GM18909 (cell line): Measurements from ENCODE around the gene BAIAP2L1.

Experiments used
- ATAC-seq: cut with Tn5 transposase; IDR thresholded peaks from one replicate; pipeline ENCODE4 v1.9.1; 2021; ENCODE audit warnings: mild to moderate bottlenecking; ENCODE audit not compliant: unreplicated experiment, poor library complexity

BAIAP2L1 gene

DNA sequence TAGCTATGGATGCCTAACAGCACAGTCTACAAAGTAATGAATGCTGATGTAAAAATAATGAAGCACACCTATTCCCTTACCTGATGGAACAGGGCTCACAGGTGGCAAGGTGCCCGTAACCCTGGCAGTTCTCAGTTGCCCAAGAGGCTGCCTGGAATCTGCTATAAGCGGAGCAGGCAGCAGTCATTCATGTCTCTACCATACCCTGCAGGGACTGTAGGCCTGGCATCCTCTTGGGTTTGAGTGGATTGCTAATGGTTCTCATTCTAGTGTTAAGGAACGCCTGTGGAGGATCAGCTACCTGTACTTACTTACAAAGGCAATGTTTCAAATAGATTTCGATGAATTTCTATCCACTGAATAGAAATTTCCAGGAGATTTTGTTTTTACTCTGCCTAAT is 38.4 kb downstream of the BAIAP2L1 start:
- no peak for ATAC-seq

- no peak for ATAC-seq
Observed at GRCh38 chr7:98360221-98361130, 40.4 kb downstream of the BAIAP2L1 start.

GRCh38 chr7:98359395-98359794 is 41.5 kb downstream of the BAIAP2L1 start:
- no peak for ATAC-seq

- no peak for ATAC-seq
Observed at GRCh38 chr7:98358706-98359105, 42.2 kb downstream of the BAIAP2L1 start.

DNA sequence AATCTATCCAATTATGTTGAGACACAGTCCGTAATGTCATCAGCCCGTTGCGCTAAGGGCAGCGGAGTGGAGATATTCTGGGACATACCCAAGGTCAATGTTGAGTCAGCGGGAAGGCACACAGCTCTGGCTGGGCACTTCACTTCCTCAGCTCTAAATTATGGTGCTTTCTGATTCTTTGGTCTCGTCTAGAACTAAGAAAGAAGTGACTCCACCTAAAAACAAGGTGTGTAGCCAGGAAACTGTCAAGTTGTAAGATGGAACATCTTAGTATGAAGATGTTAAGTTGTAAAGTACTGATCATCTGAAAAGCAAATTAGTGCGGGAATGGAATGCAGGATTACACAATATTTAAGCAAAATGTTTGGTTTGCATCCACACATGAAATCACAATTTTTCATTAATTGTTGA is 43.1 kb downstream of the BAIAP2L1 start:
- no peak for ATAC-seq

DNA sequence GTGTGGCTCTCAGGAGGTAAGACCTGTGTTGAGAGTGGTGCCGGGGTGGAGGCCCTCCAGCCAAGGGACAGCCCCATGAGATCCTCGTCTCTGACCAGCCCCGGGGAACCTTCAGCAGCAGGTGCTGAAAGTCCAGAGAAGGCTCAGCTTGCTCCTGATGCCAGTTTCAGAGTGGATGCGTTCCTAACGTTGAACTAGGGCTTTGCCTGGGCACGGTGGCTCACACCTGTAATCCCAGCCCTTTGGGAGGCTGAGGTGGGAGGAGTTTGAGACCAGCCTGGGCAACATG is 45.7 kb downstream of the BAIAP2L1 start:
- ATAC-seq, result no peak

DNA sequence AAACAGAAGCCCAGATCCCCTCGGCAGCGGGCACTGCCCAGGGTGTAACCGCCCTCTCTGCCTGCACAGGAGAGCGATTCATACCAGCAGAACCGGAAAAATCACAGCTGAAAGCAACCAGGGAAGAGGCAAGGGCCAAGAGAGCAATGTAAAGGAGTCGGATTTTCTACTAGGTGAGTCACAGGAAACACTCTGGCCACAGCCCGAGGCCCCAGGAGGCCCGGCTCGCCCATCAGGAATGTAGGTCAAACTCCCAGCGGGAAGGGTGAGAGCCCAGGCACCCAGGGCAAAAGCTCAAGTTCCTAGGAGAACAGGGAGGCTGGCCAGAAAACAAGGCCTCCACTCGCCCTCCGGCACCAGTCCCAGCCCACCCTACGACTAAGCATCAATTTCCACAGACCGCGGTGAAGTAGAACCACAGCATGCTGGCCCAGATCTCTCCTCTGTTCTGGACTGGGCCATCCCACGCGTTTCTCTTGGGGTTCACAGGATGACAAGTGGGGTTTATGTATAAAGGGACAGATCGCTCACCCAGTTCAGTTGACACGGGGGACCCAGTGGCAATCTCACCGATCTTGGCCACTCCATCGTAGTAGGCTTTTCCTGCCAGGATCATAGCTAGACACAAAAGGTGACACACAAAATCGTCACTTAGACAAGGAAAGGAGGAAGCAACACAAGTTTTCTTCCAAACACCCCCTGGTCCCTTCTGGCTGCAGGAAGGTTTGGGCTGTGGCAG is 46.2 kb downstream of the BAIAP2L1 start:
- no peak for ATAC-seq

GRCh38 chr7:98354052-98354451 is 46.8 kb downstream of the BAIAP2L1 start:
- no peak for ATAC-seq

- no peak for ATAC-seq
Observed at GRCh38 chr7:98352621-98353020, 48.3 kb downstream of the BAIAP2L1 start.

- ATAC-seq, result no peak
Observed at GRCh38 chr7:98351136-98351535, 49.8 kb downstream of the BAIAP2L1 start.

DNA sequence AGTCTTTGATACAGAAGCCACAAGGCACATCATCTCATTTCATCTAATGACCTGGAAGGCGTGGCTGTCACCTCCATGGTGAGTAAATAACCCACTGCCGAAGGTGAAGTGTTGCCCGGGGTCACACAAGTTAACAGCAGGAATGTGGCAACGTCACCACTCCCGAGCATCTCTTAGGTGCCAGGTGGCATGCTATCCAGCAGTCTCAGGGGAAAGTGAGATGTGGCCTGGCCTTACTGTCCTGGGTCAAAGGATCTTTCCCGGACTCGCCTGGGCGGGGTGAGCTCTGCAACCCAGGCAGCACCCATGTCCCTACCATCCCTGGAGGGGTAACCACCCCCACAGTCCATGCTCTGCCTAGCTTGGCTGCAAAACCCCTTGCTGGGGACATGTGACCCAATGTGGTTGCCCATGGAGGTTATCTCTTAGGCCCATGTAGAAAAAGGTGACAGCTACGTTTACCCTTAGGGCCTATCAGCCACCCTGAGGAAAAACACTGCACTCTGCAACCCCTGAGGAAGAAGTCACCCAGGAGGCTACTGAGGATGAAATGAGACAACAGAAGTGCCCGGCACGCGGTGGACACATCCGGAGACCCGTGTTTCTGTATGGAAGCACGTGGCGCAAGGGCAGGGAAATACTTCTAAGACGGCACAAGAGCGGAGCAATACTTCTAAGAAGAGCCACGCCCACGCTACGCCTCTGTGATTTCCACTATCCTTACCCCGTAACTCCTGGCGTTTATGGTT is 52.0 kb downstream of the BAIAP2L1 start:
- ATAC-seq, result no peak

- ATAC-seq, result no peak
Observed at GRCh38 chr7:98346515-98347069, 54.3 kb downstream of the BAIAP2L1 start.

DNA sequence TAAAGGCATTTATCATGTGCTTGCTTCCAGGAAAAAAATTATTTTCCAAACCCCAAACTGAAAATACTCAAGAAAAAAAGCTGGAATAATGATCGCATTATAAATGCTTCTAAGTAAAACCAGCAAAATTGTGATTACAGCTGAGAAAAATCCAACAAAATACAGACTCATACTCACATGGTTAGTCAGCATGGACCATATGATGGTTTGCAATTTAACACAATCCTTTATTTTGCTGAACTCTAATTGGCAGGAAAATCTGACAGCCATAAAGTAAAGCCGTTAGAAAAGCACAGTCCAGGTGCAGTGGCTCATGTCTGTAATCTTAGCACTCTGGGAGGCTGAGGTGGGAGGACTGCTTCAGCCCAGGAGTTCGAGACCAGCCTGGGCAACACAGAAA is 59.8 kb downstream of the BAIAP2L1 start:
- ATAC-seq, result no peak

DNA sequence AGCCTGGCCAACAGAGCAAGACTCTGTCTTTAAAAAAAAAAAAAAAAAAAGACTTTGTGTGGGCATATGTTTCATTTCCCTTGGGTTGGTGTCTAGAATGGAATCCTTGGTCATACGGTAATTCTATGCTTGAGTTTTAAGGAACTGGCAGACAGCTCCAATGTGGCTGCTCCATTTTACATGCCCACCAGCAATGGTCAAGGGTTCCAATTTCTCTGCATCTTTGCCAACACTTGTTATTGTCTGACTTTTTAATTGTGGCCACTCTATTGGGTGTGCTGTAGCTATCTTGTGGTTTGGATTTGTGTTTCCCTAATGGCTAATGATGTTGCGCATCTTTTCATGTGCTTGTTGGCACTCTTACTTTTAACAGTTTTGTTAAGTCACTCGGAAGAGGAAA is 61.8 kb downstream of the BAIAP2L1 start:
- ATAC-seq, result no peak

DNA sequence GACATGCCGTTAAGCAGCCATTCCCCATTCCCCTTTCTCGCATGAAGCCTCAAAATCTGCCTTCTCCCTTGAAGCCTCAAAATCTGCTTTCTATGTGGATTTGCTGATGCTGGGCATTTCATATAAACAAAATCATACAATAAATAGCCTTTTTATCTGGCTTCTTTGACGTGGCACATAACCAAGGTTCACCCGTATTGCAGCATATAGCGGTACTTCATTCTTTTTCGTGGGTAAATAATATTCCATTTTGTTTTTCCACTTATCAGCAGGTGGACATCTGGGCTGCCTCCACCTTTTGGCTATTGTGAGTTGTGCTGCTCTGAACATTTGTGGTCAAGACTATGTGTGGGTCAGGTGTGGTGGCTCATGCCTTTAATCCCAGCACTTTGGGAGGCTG is 62.4 kb downstream of the BAIAP2L1 start:
- ATAC-seq, result no peak

GRCh38 chr7:98335411-98335977 is 65.4 kb downstream of the BAIAP2L1 start:
- ATAC-seq, result no peak

DNA sequence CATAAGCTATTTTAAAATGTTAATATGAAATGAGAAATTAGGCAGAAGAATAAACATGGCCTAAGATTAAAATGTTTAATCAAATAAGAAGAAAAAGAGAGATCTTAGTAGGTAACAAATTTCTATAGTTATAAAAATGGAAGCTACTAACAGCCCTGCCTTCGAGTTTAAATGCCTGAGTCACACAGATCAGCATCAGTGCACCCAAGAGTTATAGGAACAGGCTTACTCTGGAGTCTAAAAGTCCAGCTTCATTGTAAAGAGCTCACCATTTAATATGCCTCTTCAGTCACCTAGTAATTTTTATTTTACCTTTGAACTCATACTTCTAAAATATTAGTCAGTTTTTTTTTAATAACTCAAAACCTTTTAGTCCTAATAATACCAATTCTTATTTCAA is 66.8 kb downstream of the BAIAP2L1 start:
- no peak for ATAC-seq

DNA sequence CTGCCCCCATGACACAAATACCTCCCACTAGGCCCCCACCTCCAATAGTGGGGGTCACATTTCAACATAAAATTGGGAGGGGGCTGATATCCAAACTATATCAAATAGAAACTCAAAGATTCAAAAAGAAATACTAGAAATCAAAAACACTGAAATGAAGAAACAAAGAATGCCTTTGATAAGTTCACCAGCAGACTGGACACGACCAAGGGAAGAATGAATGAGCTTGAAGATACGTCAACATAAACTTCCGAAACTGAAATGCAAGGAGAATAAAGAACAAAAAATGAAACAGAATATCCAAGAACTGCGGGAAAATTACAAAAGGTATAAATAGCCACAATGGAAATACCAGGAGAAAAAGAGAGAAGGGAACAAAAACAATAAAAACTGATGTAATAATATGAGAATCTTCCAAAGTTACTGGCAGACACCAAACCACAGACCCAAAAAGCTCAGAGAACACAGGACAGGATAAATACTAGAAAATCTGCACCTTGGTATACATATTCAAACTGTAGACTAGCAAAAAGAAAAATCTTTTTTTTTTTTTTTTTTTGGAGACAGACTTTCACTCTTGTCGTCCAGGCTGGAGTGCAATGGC is 69.9 kb downstream of the BAIAP2L1 start:
- ATAC-seq, result no peak

DNA sequence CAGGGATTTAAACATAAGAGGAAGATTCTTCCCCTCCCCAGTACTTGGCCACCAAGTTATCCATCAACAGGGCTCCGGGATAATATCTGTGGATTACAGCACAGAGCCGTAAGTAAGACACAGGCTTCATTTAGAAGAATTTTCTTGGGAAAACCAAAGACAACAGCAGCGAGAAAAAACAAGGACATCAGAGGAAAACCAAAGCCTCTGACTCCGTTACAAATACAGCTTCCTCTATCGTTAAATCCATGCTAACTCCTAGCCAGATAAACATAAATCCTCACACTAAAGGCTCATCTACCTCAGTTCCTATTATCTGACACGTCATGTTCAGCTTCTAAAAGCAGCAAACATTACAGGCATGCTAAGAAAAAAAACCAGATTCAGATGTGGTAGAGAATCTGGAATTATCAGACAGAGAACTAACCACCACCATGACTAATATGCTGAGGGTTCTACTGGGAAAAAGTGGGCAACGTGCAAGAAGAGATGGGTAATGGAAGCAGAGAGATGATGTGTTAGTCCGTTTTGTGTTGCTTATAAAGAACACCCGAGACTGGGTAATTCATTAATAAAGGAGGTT is 71.0 kb downstream of the BAIAP2L1 start:
- no peak for ATAC-seq
